Stimulated activated naive CD8-positive, alpha-beta T cell treated with anti-CD3 and anti-CD28 coated beads, Interleukin-15, amount 100 ng/mL, for 72 hours (primary cell): Measurements from ENCODE around the gene APH1B.

Experiments
- ATAC-seq: fragments of 150-1000 bp; cut with Tn5 transposase; 2 replicates; pipeline ENCODE4 v1.10.0; 2021; ENCODE audit warnings: mild to moderate bottlenecking, moderate library complexity
- DNase-seq, 2 donors: peaks; one replicate each; pipeline ENCODE4 v3.0.0; 2021 to 2022
- H3K27ac Mint-ChIP-seq, 2 donors: one replicate each; pipeline ENCODE4 v1.8.0; 2022; ENCODE audit warnings: mild to moderate bottlenecking in 2 of 2, mixed read lengths in 2 of 2, moderate library complexity in 2 of 2
- H3K27me3 Mint-ChIP-seq: one replicate; pipeline ENCODE4 v1.8.0; 2022; ENCODE audit warnings: mixed read lengths
- H3K4me1 Mint-ChIP-seq: one replicate; pipeline ENCODE4 v1.8.0; 2022; ENCODE audit warnings: mild to moderate bottlenecking, mixed read lengths
- H3K4me3 Mint-ChIP-seq, 2 donors: one replicate each; pipeline ENCODE4 v1.8.0; 2022; ENCODE audit warnings: mild to moderate bottlenecking in 2 of 2, mixed read lengths in 2 of 2, moderate library complexity in 1 of 2
- H3K9me3 Mint-ChIP-seq, 2 donors: one replicate each; pipeline ENCODE4 v1.8.0; 2022; ENCODE audit warnings: mixed read lengths in 2 of 2

Gene APH1B

GRCh38 chr15:63344731-63345390 lies 67.5 kb downstream of the APH1B start:
- H3K4me3 Mint-ChIP-seq, result no peak overlapping the region
- no peaks in the 10 kb centered on the region for H3K9me3 Mint-ChIP-seq
- no peak for ATAC-seq
- DNase-seq, result no peak
- H3K27ac Mint-ChIP-seq, result peak overlapping the region in 1 of 2 donors; percentile 4
- H3K4me1 Mint-ChIP-seq, result no peaks in the 10 kb centered on the region
- H3K27me3 Mint-ChIP-seq, result peaks cover 15% of the 10 kb centered on the region

GRCh38 chr15:63345391-63345752 lies 68.0 kb downstream of the APH1B start:
- Mint-ChIP-seq H3K27ac (no peak overlapping the region), H3K27me3 (peaks cover 10% of the 10 kb centered on the region), H3K9me3 (no peaks in the 10 kb centered on the region), H3K4me3 (no peak overlapping the region), H3K4me1 (no peaks in the 10 kb centered on the region)
- ATAC-seq (no peak), DNase-seq (no peak)

- peaks cover 9% of the 10 kb centered on the region for H3K27me3 Mint-ChIP-seq
- H3K9me3 Mint-ChIP-seq, result no peaks in the 10 kb centered on the region
- H3K4me1 Mint-ChIP-seq, result no peaks in the 10 kb centered on the region
- H3K4me3 Mint-ChIP-seq, result no peak overlapping the region
- DNase-seq (no peak), ATAC-seq (no peak)
- H3K27ac Mint-ChIP-seq, result peak overlapping the region in 1 of 2 donors; percentile 23
These were observed 69.9 kb downstream of the APH1B start for GRCh38 chr15:63347074-63347857.

GRCh38 chr15:63348392-63348791 lies 71.0 kb downstream of the APH1B start:
- Mint-ChIP-seq H3K4me3 (no peak overlapping the region), H3K4me1 (no peaks in the 10 kb centered on the region), H3K9me3 (no peaks in the 10 kb centered on the region), H3K27me3 (peaks cover 9% of the 10 kb centered on the region), H3K27ac (no peak overlapping the region)
- ATAC-seq (no peak), DNase-seq (no peak)

GRCh38 chr15:63349156-63349555 lies 71.8 kb downstream of the APH1B start:
- H3K9me3 Mint-ChIP-seq, result no peaks in the 10 kb centered on the region
- H3K4me3 Mint-ChIP-seq, result no peak overlapping the region

GRCh38 chr15:63349621-63350020 lies 72.2 kb downstream of the APH1B start:
- H3K9me3 Mint-ChIP-seq, result no peaks in the 10 kb centered on the region
- no peaks in the 10 kb centered on the region for H3K4me1 Mint-ChIP-seq
- ATAC-seq (no peak), DNase-seq (no peak)
- H3K27me3 Mint-ChIP-seq, result no peaks in the 10 kb centered on the region
- H3K27ac Mint-ChIP-seq, result no peak overlapping the region
- H3K4me3 Mint-ChIP-seq, result no peak overlapping the region

More at GRCh38 chr15:63349156-63349555, 71.8 kb downstream of the APH1B start:
- Mint-ChIP-seq H3K27ac (no peak overlapping the region), H3K4me1 (no peaks in the 10 kb centered on the region), H3K27me3 (peaks cover 3% of the 10 kb centered on the region)
- DNase-seq, result no peak
- no peak for ATAC-seq

GRCh38 chr15:63350178-63350621 lies 72.8 kb downstream of the APH1B start:
- DNase-seq (no peak), ATAC-seq (no peak)
- H3K9me3 Mint-ChIP-seq, result no peaks in the 10 kb centered on the region
- H3K27ac Mint-ChIP-seq, result no peak overlapping the region
- no peaks in the 10 kb centered on the region for H3K4me1 Mint-ChIP-seq
- H3K27me3 Mint-ChIP-seq, result no peaks in the 10 kb centered on the region
- no peak overlapping the region for H3K4me3 Mint-ChIP-seq

GRCh38 chr15:63351170-63351569 lies 73.8 kb downstream of the APH1B start:
- Mint-ChIP-seq H3K9me3 (no peaks in the 10 kb centered on the region), H3K27me3 (no peaks in the 10 kb centered on the region), H3K4me3 (no peak overlapping the region), H3K4me1 (no peaks in the 10 kb centered on the region), H3K27ac (peak overlapping the region in 1 of 2 donors; percentile 2)
- no peak for DNase-seq
- no peak for ATAC-seq

- no peaks in the 10 kb centered on the region for H3K4me1 Mint-ChIP-seq
- no peaks in the 10 kb centered on the region for H3K9me3 Mint-ChIP-seq
- no peak overlapping the region for H3K27ac Mint-ChIP-seq
- no peak overlapping the region for H3K4me3 Mint-ChIP-seq
- H3K27me3 Mint-ChIP-seq, result no peaks in the 10 kb centered on the region
- ATAC-seq (no peak), DNase-seq (no peak)
These were observed 75.4 kb downstream of the APH1B start for GRCh38 chr15:63352808-63353207.

- Mint-ChIP-seq H3K27me3 (no peaks in the 10 kb centered on the region), H3K27ac (no peak overlapping the region), H3K9me3 (no peaks in the 10 kb centered on the region), H3K4me3 (no peak overlapping the region), H3K4me1 (no peaks in the 10 kb centered on the region)
- ATAC-seq, result no peak
- DNase-seq, result no peak
These were observed 75.9 kb downstream of the APH1B start for GRCh38 chr15:63353261-63353660.

- Mint-ChIP-seq H3K4me3 (no peak overlapping the region), H3K4me1 (no peaks in the 10 kb centered on the region), H3K9me3 (no peaks in the 10 kb centered on the region), H3K27me3 (no peaks in the 10 kb centered on the region), H3K27ac (no peak overlapping the region)
- no peak for ATAC-seq
- no peak for DNase-seq
These were observed 76.5 kb downstream of the APH1B start for GRCh38 chr15:63353887-63354286.

GRCh38 chr15:63354821-63355650 lies 77.6 kb downstream of the APH1B start:
- DNase-seq (no peak), ATAC-seq (no peak)
- H3K4me3 Mint-ChIP-seq, result no peak overlapping the region
- H3K4me1 Mint-ChIP-seq, result no peaks in the 10 kb centered on the region
- H3K9me3 Mint-ChIP-seq, result no peaks in the 10 kb centered on the region
- no peaks in the 10 kb centered on the region for H3K27me3 Mint-ChIP-seq
- no peak overlapping the region for H3K27ac Mint-ChIP-seq

- Mint-ChIP-seq H3K4me3 (no peak overlapping the region), H3K9me3 (no peaks in the 10 kb centered on the region), H3K27ac (no peak overlapping the region), H3K4me1 (no peaks in the 10 kb centered on the region), H3K27me3 (peaks cover 5% of the 10 kb centered on the region)
- no peak for DNase-seq
- no peak for ATAC-seq
These were observed 79.7 kb downstream of the APH1B start for GRCh38 chr15:63357061-63357460.

- Mint-ChIP-seq H3K9me3 (no peaks in the 10 kb centered on the region), H3K27me3 (peaks cover 5% of the 10 kb centered on the region), H3K4me1 (no peaks in the 10 kb centered on the region), H3K27ac (no peak overlapping the region), H3K4me3 (no peak overlapping the region)
- DNase-seq, result no peak
- ATAC-seq, result no peak
These were observed 80.3 kb downstream of the APH1B start for GRCh38 chr15:63357731-63358130.

GRCh38 chr15:63358241-63359029 lies 81.0 kb downstream of the APH1B start:
- ATAC-seq (no peak), DNase-seq (no peak)
- H3K4me1 Mint-ChIP-seq, result no peaks in the 10 kb centered on the region
- no peaks in the 10 kb centered on the region for H3K9me3 Mint-ChIP-seq
- no peak overlapping the region for H3K4me3 Mint-ChIP-seq
- H3K27me3 Mint-ChIP-seq, result peaks cover 5% of the 10 kb centered on the region
- H3K27ac Mint-ChIP-seq, result no peak overlapping the region
